CD4-positive, alpha-beta T cell treated with Interleukin-17A for 1 hour (primary cell): ENCODE data around the gene RHEX.

Experiments
- DNase-seq: peaks from one replicate; pipeline ENCODE4 v3.0.0-alpha.2; 2020

The RHEX gene, protein sequence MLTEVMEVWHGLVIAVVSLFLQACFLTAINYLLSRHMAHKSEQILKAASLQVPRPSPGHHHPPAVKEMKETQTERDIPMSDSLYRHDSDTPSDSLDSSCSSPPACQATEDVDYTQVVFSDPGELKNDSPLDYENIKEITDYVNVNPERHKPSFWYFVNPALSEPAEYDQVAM

DNA sequence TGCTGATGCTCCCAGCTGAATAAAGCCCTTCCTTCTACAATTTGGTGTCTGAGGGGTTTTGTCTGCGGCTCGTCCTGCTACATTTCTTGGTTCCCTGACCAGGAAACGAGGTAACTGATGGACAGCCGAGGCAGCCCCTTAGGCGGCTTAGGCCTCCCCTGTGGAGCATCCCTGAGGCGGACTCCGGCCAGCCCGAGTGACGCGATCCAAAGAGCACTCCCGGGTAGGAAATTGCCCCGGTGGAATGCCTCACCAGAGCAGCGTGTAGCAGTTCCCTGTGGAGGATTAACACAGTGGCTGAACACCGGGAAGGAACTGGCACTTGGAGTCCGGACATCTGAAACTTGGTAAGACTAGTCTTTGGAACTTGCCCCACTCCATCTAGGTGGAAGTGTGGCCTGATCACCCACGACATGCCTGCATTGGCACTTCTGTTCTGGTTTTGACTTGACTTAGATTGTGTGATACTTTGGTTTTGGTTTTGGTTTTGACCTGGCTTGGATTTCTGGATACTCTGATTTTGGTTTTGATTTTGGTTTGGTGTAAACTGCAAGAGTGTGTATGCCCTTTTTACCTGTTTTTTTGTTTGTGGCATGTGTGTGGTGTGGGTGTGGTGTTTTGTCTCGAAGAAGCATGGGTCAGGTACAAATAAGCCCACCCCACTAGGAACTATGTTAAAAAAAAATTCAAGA, at the start of gene RHEX:
TSS of gene RHEX (plus strand) at position 255 of the 692 bp plus-strand sequence. CDS start 44,656 bp downstream, outside the sequence.
- peak; percentile 15 for DNase-seq

DNA sequence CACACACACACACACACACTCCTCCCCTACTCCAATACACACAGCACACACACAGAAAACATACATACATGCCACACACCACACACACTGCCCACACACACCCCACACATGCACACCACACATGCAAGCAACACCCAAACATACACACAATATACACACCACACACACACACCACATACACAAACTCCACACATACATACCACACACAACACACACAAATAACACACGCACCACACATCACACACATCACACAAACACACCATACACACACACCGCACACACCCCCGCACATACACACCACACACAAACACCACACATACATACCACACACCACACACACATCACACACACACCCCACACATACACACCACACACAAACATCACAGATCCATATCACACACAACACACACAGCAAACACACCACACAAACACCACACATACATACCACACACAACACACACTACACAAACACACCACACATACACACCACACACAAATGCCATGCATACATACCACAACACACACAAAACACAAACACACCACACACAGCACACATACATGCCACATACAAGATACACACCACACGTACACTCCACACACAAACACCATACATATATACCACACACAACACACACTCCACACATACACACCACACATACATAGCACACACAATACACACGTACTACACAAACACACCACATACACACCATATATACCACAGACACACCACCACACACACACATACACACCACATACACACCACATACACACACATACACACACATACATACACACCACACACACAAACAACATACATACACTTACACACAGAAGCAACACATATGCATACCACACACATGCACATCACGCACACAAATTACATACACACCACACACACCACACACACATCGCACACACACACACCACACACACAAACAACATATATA, 48.8 kb upstream of the RHEX start:
- no peak for DNase-seq

DNA sequence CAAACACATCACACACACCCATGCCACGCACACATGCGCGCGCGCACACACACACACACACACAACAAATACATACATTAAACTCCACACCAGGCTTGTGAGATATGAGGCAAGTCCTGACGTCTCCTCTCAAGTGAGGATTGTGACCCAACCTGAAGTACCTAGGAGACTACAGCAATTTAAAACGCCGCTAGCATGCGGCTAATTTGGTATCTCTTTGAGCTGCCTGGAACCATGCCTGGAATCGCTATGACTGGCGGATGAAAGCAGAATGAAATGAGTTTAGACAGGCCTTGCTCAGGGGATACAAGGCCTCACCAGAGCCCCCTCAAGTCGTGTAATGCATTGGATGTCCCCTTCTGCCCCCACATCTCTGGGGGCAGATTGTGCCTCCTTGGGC, 48.1 kb upstream of the RHEX start:
- DNase-seq: no peak

DNA sequence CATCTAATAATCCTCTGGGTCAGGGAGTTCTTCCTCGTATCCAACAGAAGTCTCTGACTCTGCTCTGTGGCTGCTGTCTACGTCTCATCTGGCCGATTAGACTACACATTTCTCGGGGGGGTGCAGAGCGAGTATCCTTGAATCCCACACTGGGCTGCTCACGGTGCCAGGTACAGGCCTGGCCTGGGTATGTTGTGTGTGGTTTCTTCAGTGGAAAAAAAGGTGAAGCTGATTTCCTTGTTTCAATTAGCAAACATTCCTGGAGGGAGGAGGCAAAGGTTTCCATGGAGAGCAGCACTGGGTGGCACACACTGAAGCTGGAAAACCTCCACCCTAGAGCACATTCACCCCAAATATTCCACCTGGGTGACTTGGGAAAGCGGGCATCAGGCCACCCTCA, 47.7 kb upstream of the RHEX start:
- no peak for DNase-seq

DNA sequence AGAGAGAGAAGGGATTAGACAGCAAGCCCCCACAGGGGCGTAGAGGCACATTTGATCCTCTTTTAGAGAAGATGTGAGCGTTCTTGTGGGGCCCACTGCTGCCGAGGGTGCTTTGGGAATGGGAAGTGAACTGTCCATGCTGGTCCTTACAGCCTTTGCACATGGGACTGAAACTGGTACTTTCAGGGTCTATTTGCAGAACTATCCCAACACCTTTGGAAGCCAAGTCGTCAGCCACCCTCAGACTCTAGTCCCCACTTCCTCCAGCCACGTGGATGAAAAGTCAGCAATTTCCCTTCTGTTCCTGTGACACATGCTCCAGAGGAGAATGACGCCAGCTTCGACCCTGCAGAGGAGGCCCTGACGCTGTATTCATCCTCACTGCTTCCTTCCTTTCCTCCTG, 47.2 kb upstream of the RHEX start:
- DNase-seq: no peak

DNA sequence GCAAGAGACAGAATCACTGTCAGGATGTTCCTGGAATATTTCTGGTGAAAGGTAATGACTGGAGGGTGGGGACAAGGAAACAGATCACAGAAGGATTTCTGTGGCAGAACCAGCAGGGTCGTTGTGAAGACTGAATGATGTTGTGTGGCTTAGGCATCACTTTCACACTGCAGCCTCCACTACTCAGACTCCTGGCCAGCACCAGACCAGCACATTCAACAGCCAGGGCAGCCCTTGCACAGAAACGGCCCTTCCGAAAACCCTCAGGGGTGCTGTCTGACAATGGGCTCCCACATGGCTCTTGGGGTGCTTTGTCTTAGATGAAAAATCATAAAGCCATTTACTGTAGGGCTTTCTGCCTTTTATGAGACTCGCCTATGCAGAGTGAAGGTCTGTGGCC, 46.0 kb upstream of the RHEX start:
- DNase-seq: no peak

DNA sequence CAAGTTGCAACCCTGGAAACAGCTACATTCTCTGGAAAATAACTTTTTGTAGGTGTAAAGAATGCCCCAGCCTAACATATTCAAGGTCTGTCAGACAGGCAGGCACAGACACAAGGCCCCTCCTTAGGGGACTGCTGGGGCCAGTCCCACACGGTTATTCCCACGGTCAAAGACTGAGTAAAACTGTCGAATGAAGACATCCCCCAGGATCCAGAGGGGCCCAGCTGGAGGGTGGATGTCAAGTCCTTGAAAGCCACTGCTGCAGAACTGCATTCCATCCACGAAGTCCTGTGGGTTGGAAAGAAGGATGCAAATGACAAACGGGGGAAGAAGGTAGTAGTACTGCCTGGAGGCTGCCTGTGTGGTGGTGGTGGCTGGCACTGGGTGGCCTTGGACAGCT, 42.9 kb upstream of the RHEX start:
- DNase-seq: no peak

DNA sequence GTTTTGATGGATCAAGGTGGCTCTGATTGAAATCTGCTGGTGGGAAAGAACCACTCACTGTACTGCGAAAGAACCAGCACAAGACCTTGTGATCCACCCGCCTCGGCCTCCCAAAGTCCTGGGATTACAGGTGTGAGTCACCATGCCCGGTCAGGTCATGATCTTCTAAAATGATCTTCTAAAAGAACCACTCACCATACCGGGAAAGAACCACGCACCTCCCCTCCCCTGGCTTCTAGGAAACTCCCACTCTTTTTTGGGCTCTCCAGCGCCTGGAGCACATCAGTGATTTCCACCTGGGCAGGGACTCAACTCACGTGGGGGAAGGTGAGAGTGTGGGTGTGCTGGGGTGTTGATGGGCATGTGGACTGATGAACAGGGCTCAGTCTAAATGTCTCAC, 41.9 kb upstream of the RHEX start:
- no peak for DNase-seq

DNA sequence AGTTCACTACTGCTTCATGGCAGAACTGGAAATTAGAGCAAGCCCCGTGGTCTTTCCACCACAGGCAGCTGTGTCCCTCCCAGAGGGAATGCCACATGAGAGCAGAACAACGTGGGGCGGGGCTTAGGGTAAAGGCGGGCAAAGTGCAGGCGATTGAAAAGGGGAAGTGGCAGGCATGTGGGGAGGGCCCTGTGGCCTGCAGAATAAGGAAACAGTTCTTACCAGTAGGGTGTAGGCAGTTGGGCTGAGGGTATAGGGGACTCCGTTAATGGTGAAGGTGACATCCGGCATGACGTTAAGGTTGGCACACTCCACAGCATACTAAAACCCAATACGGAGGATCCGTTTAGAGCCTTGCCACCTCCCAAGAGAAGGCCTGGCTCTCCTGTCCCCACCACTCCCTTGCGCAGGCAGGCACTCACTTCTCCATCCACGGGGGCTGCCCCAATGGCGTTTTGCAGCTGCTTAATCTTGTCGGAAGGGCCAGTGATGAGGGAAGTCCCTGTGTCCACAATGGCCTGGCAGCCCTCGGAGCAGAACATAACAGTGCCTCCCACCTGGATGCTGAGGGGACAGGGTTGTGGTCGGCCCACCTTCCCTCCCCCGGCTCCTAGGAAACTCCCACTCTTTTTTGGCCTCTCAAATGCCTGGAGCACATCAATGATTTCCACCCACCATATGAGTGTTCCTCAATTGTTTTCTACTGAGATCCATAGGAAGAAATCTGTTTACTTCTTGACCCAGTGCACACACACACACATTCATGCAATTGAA, 40.7 kb upstream of the RHEX start:
- DNase-seq: peak; percentile 54

DNA sequence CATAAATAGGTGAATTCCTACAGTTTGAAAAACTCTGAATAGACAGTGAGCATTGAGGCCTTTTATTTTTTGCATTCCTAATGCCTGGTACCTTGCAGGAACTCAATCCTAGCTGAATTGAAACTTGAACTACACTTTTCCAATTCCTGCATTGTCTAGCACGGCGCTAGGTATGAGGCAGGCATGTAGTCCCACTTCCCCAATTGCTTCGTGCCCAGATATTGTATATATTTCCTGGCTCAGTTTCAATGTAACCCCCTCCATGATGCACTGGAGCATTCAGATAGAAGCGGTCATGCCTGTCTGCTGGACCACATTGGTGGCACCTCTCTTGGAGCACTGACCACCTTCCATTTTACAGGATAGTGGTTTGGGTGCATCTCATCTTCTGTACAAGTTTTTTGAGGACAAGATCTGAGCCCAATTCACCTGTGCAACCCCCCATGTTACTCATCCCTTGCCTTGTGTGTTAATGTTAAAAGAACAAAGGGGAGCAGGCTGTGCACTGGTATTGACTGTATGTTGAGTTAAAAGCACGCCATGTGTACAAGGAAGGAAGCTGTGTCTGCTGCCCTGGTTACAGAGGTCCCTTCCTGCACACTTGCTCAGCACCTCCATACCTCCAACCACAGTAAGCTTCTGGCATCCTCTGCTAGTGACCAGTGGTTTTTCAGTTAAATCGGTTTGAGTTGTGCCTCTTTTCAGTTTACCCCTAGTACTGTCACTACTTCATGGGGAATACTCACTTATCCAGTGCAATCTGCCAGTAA, 39.8 kb upstream of the RHEX start:
- no peak for DNase-seq

DNA sequence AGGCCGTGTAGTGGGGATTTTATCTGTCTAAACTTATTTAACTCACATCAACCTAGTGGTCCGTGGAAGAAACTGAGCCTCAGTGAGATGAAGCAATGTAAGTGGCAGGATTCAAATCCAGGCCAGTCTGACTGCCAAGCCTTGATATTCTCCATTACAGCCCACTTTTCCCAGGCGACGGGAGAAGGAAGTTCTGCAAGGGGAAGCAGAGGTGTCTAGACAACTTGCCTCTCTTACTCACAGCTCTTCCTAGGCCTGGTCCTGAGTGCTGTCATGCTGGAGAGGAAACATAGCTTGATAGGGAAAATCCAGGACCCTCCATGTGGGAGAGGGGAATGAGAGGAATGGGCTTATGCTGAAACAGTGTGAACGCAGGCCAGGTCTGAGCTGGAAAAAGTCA, 38.4 kb upstream of the RHEX start:
- DNase-seq: no peak

DNA sequence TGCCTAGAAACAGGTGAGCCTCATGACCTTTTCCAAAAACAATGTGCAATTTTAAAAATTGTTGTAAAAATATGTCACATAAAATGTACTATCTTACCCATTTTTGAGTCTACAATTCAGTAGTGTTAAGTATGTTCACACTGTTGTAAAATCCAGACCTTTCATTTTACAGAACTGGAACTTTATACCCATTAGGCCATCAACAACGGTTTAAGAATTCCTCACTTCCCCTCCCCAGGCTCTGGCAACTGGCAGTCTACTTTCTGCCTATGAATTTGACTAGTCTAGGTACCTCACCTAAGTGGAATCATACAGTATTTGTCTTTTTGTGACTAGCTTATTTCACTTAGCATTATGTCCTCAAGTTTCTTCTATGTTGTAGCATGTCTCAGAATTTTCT, 37.9 kb upstream of the RHEX start:
- no peak for DNase-seq

DNA sequence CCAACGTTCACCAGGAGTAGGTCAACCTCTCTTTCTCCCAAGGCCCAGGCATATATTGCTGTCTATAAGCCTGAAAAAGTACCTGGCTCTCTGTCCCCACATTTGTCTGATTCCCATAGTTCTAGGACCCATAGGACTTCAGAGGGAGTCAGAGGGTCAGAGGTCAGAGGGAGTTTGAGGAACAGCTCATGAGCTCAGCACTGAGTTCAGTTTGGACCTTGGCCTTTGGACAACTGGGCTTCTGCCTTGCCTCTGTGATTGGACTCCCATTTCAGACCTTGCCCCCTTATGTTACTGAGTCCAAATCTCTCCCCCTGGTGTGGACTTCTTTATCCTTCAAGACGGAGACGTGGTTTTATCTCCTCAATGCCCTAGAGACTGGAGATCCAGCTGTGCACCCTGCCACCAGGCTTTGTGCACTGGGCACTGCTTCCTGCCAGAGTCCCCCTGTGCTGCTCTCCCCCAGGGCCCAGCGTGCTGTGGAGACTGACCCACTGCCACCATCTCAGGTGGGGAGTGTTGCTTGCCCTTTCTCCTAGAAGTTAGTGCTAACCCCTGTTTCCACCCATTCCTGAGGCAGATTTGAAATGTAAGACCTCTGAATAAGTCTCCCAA, 32.5 kb upstream of the RHEX start:
- DNase-seq: no peak

DNA sequence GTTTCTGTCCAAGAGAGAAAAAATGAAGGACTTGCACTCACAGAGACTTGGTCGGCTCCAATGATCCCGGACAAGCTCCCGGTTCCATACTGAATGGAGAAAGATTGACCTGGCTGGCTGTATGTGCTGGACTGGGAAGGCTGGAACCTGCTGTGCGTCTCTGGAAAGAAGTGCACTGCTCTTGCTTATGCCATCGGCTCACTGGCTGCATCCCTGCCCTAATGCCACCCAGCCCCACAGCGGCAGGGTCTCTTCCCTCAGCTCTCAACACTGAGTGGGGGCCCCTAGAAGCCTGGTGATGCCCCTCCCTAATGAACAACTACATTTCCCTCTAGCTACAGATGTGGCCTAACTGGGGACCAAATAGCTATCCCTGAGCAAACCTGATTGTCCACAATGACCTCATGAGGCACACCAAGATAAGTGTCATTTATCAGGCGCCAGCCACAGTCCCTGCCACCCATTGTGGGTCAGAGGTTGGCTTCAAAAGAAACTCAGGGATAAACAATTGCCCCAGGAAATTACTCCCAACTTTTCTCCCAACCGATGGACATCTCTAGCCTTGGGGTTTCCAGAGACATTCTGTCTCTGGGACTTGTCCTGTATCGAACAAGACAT, 31.9 kb upstream of the RHEX start:
- no peak for DNase-seq

DNA sequence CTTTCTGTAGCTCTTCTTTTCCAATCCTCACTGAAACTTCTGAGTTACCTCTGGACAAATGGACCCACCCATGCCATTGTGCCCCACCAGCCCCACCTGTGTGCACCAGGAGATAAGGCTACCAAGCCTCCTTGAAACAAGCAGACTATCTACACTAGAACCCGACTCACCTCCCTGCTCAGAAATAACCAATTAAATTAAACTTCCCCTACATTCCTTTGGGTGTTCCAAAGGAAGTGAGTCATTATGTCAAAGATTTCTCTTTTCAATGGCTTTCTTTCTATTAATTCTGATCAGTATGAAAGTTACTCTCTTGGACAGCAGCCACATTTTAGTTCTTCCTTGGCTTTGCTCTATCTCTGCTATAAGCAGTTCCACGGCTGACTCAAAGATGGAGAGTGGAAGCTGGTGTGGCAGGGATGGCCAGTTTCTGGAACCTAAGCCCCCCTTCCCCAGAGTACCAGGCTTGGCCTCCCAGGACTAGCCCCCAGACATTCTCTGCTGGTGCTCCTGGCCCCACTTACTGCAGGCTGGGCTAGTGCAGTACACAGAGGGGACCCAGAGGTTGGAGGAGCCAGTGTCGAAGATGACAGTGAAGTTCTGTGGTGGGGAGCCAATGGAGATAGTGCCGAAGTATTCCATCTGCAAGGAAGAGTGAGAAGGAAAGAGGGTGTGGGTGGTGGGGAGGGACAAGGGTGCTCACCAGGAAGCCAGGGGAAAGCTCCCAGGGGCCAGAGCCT, 31.2 kb upstream of the RHEX start:
- DNase-seq: no peak

DNA sequence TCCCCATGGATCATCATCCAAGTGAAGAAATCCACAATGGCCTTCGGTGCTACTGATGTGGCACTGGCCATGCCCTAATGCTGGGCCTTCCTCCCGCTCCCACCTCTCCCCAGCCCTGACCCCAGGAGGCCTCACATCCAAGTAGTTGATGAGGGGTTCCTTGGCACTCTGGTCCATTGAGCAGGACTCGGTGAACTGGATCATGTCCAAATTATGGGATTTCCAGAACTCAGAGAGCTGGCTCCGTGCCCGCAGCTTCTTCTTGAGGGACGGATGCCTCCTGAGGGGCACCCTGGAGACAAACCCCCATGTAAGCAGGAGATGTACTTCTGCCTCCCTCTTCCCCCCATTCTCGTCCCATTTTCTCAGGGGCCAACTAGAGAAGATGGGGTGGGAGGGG, 30.2 kb upstream of the RHEX start:
- DNase-seq: no peak

DNA sequence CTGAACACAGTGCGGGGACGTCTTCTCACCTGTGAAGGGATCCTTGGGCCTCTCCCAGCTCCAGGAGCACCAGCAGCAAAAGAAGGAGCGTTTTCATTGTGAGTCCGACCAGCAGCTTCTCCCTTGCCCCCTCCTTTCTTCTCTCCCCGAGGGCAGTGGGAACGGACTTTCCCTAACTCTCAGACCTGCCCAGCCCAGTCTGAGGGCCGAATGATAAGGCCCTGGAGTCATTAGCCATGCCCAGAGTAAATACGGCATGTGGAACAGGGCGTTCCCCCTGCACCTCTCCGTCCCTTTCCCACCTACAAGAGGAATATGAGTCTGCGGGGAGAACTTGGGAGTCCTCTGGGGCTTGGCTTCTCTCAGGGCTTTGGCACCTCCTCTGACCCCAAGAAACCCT, 29.3 kb upstream of the RHEX start, which contains the start of gene CTSE:
TSS of gene CTSE (minus strand) at position 201 of the 400 bp plus-strand sequence. CDS start at position 97, 104 bp downstream.
- no peak for DNase-seq

DNA sequence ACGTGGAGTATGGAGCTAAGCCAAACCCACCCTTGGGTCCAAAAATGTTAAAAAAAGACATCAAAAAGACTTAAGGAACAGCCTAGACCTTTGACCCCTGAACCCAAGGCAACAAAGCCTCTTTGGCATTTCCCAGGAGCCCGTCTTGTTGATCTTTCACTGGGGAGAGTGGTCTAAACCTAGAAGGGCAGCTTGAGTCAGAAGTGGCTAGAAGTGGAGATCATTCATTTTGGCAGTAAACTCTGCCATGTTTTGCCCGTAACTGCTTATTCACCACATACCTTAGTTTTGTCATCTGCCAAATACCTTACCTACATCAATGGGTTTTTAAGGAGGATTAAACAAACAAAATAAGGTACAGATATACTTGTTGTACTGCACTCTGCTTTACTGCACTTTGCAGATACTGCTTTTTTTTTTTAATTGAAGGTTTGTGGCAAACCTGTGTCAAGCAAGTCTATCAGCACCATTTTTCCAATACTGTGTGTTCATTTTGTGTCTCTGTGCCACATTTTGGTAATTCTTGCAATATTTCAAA, 27.6 kb upstream of the RHEX start:
- DNase-seq: no peak

DNA sequence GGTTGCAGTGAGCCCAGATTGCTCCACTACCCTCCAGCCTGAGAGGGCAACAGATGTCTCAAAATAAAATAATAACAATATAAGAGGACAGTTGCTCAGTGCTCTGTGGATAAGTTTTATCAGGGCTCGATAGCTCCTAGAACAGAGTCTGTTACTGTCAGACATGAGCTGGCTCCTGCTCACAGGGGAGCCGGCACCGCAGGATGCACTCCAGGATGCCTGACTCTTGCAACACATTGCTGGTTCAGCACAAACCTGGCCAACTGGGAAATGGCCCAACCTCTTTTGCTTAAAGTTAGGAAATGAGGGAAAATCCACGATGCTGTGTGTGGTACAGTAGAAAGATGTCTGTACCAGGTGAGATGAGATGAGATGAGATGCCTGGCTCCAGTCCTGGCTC, 23.5 kb upstream of the RHEX start:
- no peak for DNase-seq

DNA sequence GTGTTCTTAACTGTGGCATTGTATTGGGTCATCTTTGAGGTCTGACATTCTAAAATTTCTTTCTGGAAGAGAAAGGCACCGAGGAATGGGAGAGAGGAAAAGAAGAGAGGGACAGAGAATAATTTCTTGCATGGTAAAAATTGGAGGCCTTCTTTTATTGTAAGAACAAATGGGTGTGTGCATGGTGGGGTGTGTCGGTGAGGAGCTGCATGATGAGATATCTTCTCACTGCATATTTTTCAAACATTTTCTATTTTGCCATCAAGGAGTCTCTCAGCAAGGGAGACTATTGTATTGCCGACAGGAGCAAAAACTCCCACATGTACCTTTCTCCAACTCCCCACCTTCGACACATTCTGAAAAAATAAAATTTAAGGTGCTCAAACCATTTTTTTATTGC, 22.8 kb upstream of the RHEX start:
- no peak for DNase-seq
